WERI-Rb-1 (cell line): Measurements from ENCODE around the gene TNNC1.

Experiments used
- DNase-seq: peaks from one replicate; pipeline ENCODE4 v3.0.0-alpha.2; 2020
- H3K27ac ChIP-seq: fragments of 250-450 bp; sonication (Bioruptor Pico); 2 replicates; pipeline ENCODE4 v1.5.1; 2020; ENCODE audit warnings: mild to moderate bottlenecking, moderate library complexity
- H3K27me3 ChIP-seq: fragments of 250-450 bp; sonication (Bioruptor Pico); 2 replicates; pipeline ENCODE4 v1.5.1; 2021; ENCODE audit warnings: mild to moderate bottlenecking, low read depth, moderate library complexity; ENCODE audit not compliant: insufficient read depth, severe bottlenecking
- H3K36me3 ChIP-seq: fragments of 250-450 bp; sonication (Bioruptor Pico); 2 replicates; pipeline ENCODE4 v1.5.1; 2020; ENCODE audit warnings: mild to moderate bottlenecking, moderate library complexity
- H3K4me3 ChIP-seq: 2 replicates; pipeline ENCODE4 v1.5.1; 2011; ENCODE audit warnings: low read depth, mild to moderate bottlenecking, control low read depth, low read length
- H3K9me3 ChIP-seq: fragments of 250-450 bp; sonication (Bioruptor Pico); 2 replicates; pipeline ENCODE4 v1.5.1; 2021; ENCODE audit warnings: mild to moderate bottlenecking, moderate library complexity; ENCODE audit not compliant: severe bottlenecking
- TF ChIP-seq, protein P1 (sequence below): IDR thresholded peaks from 2 replicates; pipeline ENCODE4 v1.5.1; 2011; ENCODE audit warnings: low read depth, mild to moderate bottlenecking, control low read depth, inconsistent platforms, low read length

TNNC1 gene

DNA sequence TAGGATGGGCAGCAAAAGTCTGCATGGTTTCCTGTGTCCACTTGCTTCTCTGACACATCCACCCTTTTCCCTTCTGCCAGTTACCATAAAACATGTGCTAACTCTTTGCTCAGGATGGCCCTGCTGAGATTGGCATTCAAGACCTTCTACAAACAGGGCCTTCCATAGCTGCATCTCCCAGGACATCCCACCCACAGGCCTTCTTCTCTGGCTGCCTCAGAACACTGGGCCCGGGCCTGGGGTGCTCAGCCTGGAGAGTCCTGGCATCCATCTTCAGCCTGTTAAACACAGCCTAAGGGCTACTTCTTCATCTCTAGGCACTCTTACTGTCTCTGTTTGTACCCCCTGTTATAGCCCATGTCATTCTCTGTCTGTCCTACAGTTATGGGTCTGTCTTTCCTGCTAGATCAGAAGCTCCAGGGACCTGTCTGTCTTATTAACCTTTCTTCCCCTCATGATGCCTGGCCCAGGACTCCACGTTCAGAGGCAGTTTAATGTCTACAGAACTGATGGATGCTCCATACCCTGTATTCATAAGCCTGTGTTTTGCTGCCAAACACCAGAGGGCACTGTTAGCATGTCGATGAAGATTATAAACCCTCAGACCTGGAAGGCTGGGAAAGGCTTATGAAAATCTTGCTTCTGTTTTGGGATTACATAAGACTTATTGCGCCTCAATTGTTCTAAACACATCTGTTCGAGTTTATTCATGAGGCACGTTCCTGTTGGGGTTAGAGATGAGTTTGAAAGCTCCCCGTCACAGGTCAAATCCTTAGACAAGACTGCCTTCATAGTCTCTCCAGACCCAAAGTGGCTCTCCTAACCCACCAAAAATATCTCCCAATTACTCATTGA is 25.5 kb downstream of the TNNC1 start:
- H3K4me3 ChIP-seq, result no peak overlapping the region
- no peaks in the 10 kb centered on the region for H3K27me3 ChIP-seq
- no peak overlapping the region for H3K27ac ChIP-seq
- TF ChIP-seq, protein P1, sequence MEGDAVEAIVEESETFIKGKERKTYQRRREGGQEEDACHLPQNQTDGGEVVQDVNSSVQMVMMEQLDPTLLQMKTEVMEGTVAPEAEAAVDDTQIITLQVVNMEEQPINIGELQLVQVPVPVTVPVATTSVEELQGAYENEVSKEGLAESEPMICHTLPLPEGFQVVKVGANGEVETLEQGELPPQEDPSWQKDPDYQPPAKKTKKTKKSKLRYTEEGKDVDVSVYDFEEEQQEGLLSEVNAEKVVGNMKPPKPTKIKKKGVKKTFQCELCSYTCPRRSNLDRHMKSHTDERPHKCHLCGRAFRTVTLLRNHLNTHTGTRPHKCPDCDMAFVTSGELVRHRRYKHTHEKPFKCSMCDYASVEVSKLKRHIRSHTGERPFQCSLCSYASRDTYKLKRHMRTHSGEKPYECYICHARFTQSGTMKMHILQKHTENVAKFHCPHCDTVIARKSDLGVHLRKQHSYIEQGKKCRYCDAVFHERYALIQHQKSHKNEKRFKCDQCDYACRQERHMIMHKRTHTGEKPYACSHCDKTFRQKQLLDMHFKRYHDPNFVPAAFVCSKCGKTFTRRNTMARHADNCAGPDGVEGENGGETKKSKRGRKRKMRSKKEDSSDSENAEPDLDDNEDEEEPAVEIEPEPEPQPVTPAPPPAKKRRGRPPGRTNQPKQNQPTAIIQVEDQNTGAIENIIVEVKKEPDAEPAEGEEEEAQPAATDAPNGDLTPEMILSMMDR, result peak; percentile 69
- no peaks in the 10 kb centered on the region for H3K9me3 ChIP-seq
- DNase-seq, result peak; percentile 69
- H3K36me3 ChIP-seq, result no peaks in the 10 kb centered on the region

DNA sequence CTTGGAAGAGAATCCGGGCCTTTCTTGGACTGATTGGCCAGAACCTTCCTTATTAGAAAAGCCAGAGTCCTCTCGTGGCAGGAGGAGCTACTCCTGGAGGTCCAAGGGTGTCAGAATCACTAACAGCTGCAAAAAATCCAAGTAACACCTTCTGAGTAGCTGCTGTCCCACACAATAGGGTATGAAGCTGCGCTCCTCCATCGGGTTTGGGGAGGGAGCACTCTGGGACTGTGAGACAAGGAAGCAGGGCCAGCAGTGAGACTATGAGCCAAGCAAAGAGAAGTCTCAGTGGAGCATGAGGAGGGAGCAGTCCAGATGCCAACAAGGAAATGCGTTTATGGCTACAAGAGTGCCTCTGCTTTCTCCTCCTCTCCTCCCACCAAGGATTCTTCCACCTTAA is 30.7 kb downstream of the TNNC1 start:
- H3K27ac ChIP-seq, result no peak overlapping the region
- no peak overlapping the region for H3K4me3 ChIP-seq
- TF ChIP-seq, protein P1, result no peak
- no peaks in the 10 kb centered on the region for H3K36me3 ChIP-seq
- no peak for DNase-seq
- no peaks in the 10 kb centered on the region for H3K27me3 ChIP-seq
- H3K9me3 ChIP-seq, result no peaks in the 10 kb centered on the region

DNA sequence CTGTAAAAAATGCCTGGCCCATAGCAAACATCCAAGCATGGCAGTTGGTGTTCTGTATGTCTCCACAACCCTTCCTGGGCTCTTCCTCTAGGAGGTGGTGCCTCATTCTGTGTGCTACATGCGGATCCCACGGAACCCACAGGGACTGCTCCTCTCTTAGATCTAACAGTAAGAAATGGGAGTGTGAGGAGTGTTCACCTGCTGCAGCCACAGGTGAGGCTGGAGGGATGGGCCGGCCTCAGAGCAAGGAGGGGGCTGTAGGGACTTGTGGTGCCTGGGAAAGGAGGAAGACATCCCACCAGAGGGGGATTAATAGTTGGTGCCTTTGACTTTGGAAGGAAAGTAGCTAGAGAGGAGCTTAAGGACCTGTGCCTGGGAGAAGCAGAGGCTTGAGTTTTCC is 31.2 kb downstream of the TNNC1 start:
- no peak overlapping the region for H3K4me3 ChIP-seq
- TF ChIP-seq, protein P1, result no peak
- DNase-seq, result no peak
- H3K27me3 ChIP-seq, result no peaks in the 10 kb centered on the region
- H3K27ac ChIP-seq, result no peak overlapping the region
- no peaks in the 10 kb centered on the region for H3K9me3 ChIP-seq
- no peaks in the 10 kb centered on the region for H3K36me3 ChIP-seq

DNA sequence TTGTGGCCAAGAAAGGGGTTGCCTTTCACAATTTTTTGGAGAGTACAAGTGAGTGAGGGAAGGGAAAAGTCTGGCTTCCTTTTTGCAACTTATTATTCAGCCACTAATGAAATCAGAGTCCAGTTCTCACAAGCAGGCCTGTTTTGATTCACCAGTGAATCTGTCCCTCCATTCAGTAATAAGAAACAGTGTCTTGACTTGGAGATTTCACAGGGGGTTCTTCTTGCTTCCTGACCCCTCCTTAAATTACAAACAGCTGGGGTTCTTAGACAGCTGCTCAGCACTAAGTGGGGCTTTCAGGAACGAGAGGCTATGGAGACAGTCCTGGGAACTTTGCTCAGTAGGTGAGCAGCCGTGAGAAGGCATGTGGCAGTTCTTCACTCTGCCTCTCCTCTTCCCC is 33.5 kb downstream of the TNNC1 start:
- no peak for DNase-seq
- Histone ChIP-seq H3K27me3 (no peaks in the 10 kb centered on the region), H3K36me3 (peaks cover 3% of the 10 kb centered on the region), H3K27ac (no peak overlapping the region), H3K9me3 (no peaks in the 10 kb centered on the region), H3K4me3 (no peak overlapping the region)
- TF ChIP-seq, protein P1, result no peak

DNA sequence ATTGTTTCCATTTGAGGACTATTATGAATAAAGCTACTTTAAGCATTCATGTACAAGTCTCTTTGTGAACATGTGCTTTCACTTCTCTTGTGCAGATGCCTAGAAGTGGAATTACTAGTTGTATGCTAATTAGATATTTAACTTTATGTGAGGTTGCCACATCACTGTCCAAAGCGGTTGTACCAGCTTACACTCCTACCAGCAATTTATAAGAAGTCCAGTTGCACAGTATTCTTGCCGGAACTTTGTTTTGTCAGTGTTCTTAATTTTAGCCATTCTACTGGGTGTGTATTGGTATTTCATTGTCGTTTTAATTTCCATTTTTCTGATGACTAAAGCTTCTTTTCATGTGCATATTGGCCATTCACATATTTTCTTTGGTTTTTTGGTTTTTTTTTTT is 38.0 kb downstream of the TNNC1 start:
- Histone ChIP-seq H3K27ac (no peak overlapping the region), H3K27me3 (no peaks in the 10 kb centered on the region), H3K4me3 (no peak overlapping the region), H3K9me3 (no peaks in the 10 kb centered on the region), H3K36me3 (peaks cover 3% of the 10 kb centered on the region)
- DNase-seq, result no peak
- TF ChIP-seq, protein P1, result no peak

DNA sequence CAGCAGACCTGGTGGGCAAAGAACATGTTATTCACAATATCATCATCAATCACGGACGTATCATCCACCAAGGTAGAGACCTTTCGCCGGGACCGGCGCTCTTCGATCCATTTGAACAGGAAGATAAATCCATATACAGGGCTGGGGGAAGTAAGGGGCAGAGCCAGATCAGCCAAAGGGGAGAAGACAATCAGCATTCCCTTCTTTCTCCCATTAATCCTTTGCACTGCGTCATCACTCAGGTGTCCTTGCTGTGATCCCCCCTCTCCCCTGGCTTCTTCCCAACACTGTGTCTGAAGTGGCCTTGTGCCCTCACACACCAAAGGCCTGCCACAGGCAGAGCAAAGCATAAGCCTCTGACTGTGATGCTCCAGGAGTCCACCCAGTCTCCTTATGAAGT is 45.4 kb downstream of the TNNC1 start:
- Histone ChIP-seq H3K9me3 (no peaks in the 10 kb centered on the region), H3K36me3 (peaks cover 51% of the 10 kb centered on the region), H3K27ac (no peak overlapping the region), H3K4me3 (no peak overlapping the region), H3K27me3 (no peaks in the 10 kb centered on the region)
- no peak for DNase-seq
- TF ChIP-seq, protein P1, result no peak
